Activated naive CD4-positive, alpha-beta T cell (primary cell): ENCODE results near the gene DOCK4.

Source experiments
- DNase-seq, 4 experiments: peaks; one replicate each; lab custom pipeline; 2025; lab: John Stamatoyannopoulos, UW

Gene DOCK4

GRCh38 chr7:111760043-111760442, 446.2 kb downstream of the DOCK4 start:
- DNase-seq: no peak

- DNase-seq: no peak
Measured at GRCh38 chr7:111758332-111758731, 447.9 kb downstream of the DOCK4 start.

GRCh38 chr7:111756687-111757178, 449.5 kb downstream of the DOCK4 start:
- no peak for DNase-seq

GRCh38 chr7:111755383-111755782, 450.8 kb downstream of the DOCK4 start:
- no peak for DNase-seq

GRCh38 chr7:111753968-111754367, 452.2 kb downstream of the DOCK4 start:
- no peak for DNase-seq

- peak in 3 of 4 experiments; percentile 2 to 10 (median 3) for DNase-seq
Measured at GRCh38 chr7:111752022-111752582, 454.1 kb downstream of the DOCK4 start.

- no peak for DNase-seq
Measured at GRCh38 chr7:111750878-111751277, 455.3 kb downstream of the DOCK4 start.

- DNase-seq: no peak
Measured at GRCh38 chr7:111750228-111750627, 456.0 kb downstream of the DOCK4 start.

GRCh38 chr7:111749625-111750024, 456.6 kb downstream of the DOCK4 start:
- no peak for DNase-seq

- DNase-seq: no peak
Measured at GRCh38 chr7:111747718-111748117, 458.5 kb downstream of the DOCK4 start.

GRCh38 chr7:111746950-111747349, 459.2 kb downstream of the DOCK4 start:
- no peak for DNase-seq

- no peak for DNase-seq
Measured at GRCh38 chr7:111744501-111745155, 461.6 kb downstream of the DOCK4 start.

GRCh38 chr7:111743244-111743847, 462.9 kb downstream of the DOCK4 start:
- DNase-seq: no peak

- peak in 2 of 4 experiments; percentile 1 to 15 for DNase-seq
Measured at GRCh38 chr7:111741811-111742240, 464.4 kb downstream of the DOCK4 start.

- DNase-seq: no peak
Measured at GRCh38 chr7:111740942-111741341, 465.3 kb downstream of the DOCK4 start.

- no peak for DNase-seq
Measured at GRCh38 chr7:111736552-111736874, 469.7 kb downstream of the DOCK4 start.

GRCh38 chr7:111735661-111736551, 470.3 kb downstream of the DOCK4 start:
- peak in 1 of 4 experiments; percentile 23 for DNase-seq

GRCh38 chr7:111734954-111735660, 471.1 kb downstream of the DOCK4 start:
- no peak for DNase-seq

- no peak for DNase-seq
Measured at GRCh38 chr7:111732923-111733322, 473.3 kb downstream of the DOCK4 start.

GRCh38 chr7:111730476-111731300, 475.5 kb downstream of the DOCK4 start:
- no peak for DNase-seq

- no peak for DNase-seq
Measured at GRCh38 chr7:111730057-111730456, 476.1 kb downstream of the DOCK4 start.
